Activated effector memory CD4-positive, alpha-beta T cell treated with anti-CD3 and anti-CD28 coated beads, Interleukin-2, amount 50 U/mL, for 16 hours (primary cell): ENCODE data around the gene SIK3.
A peak's percentile ranks its signal among the peaks of the same experiment; 100 is the strongest.

Experiments
- DNase-seq: peaks from one replicate; pipeline ENCODE4 v3.0.0-alpha.2; 2020

The SIK3 gene

GRCh38 chr11:116925050-116925449 is 173.2 kb downstream of the SIK3 start:
- DNase-seq, result peak; percentile 68

DNA sequence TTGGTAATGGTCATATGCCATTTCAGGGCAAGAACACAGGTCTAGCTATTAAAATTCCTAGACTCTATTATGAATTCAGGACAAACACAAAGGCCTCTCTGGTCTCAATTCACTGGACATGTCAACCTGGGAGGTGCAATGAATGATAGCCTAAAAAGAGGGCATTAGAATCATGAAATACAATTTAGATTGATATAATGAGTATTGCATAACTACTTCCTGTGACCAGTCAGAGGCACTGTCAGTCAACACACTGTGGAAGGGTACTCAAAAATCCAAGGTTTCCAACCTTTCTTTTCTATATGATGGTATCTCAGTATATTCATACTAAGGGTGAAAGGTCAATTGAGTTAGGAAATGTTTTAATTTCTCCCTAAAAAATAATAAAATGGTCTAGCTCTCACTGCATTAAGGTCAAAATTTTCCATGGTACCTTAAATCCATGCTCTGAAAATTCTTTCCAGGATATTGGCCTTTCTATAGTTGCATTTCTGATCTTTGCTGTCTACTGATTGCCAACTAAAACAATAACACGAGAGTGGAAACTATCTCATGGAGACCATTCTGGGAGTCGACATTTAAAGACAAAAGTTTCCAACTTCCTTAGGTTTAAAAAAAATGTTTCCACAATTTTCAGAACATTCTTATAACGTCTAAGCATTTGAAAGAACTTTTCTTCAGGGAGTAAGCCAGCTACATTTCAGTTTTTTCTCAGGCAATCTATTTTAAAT is 179.1 kb downstream of the SIK3 start:
- DNase-seq, result no peak

DNA sequence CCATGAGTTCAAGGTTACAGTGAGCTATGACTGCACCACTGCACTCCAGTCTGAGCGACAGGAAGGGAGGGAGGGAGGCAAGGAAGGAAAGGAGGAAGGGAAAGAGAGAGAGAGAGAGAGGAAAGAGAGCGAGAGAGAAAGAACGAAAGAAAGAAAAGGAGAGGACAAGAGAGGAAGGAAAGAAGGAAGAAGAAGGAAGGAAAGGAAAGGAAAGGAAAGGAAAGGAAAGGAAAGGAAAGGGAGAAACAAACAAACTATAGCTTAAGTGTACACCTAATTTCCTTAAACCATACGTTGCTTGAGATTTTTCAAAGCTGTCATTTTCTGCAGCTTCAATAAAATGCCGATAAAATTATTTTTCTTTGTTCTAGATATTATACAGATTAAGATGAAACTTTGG is 180.6 kb downstream of the SIK3 start:
- no peak for DNase-seq

DNA sequence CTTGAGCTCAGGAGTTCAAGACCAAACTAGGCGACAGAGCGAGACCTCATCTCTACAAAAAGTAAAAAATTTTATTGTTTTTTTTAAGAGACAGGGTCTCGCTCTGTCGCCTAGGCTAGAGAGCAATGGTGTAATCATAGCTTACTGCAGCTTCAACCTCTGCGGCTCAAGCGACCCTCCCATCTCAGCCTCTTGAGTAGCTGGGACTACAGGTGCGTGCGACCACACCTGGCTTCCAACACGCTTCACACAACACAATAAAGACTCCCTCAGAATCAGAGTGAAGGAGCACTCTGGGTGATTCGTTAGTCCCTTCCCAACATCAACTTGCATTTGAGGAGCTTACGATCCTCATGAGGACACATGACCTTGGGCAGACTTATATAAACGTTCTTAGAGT is 181.3 kb downstream of the SIK3 start:
- no peak for DNase-seq

DNA sequence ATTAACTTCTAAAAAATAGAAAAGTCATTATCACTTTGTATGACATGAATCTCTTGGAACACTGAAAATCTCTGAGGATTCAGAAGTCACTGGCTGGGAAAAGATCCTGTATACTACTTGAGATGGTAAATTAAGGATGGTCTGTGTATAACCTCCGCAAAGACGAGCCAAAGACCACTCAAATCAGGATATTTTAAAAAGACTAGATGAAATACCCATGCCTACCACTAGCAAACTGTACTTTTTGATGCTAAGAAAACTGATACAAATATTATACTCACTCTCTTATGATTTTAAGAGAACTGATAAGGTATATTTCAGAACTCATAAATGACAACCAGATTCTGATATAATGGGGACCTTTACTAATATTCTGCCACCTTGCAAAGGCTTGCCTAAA is 182.2 kb downstream of the SIK3 start:
- DNase-seq, result no peak

DNA sequence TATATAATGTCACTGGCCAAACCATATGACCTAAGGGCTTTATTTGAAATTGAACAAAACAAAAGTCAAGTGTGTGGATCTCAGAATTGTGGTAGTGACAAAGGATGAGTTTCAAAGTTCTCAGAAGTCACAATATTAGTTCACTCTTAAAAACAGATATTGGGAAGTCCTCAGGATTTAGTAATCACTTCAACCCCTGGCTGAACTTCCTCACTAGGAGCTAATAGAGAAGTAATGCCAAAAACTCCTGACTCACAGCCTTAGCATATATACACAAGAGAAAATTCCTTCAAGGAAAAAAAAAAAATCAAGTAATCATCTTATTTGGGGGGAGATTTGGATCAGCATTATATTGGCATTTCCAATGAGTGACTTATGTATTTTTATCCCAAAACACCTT is 185.2 kb downstream of the SIK3 start:
- no peak for DNase-seq

GRCh38 chr11:116911976-116912734 is 186.1 kb downstream of the SIK3 start:
- DNase-seq, result no peak

GRCh38 chr11:116910847-116911246 is 187.4 kb downstream of the SIK3 start:
- DNase-seq, result no peak

GRCh38 chr11:116910378-116910777 is 187.8 kb downstream of the SIK3 start:
- DNase-seq, result no peak

- DNase-seq, result no peak
These were observed 189.0 kb downstream of the SIK3 start for GRCh38 chr11:116909245-116909644.

GRCh38 chr11:116906479-116906878 is 191.7 kb downstream of the SIK3 start:
- no peak for DNase-seq

DNA sequence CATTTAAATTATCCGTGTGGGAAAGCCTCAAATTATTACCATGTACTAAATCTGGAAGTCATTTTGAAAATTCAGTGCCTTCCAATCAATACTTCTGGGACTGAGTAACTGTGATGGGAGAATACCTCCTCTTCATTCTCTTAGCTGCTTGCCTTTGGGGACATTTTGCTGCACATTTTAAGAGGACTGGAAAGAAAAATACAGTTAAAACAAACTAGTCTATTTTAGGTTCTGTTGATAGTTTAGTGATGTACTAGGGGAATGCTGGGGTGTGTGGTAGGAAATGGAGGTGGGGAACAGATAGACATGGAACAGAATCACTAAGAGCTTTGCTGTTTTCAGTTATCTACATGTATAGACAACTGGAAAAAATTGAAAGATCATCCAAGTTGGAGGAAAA is 195.1 kb downstream of the SIK3 start:
- DNase-seq, result no peak

DNA sequence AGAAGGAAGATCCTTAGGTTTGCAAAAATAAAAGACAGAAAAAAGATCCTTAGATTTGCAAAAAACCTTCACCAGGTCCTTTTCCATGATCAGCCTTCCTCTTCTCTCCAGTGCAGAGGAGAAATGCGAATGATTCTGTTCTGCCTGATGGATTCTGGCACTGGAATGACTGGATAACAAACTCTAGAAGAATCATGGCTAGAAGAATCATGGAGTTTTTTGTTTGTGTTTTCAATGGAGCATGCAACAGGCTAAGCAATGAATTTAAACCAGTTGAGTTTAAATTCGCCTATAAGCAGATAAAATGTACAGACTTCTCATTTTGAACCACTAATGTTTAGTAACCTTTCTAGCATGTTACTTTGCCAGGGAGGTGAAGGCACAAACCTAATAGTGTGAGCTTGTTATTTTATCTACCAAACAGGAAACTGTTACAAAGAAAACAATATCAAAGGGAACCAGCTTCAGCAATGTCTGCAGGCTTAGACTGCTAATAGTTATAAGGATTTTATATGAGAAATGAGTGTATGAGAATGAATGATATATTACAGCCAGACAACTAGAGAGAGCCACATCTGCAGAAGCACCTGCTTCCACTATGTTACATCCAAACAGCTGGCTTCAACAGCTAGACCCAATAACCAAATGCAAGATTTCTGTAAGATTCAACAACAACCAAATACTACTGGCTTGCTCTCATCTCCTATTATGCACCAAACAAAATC is 196.1 kb downstream of the SIK3 start:
- no peak for DNase-seq

DNA sequence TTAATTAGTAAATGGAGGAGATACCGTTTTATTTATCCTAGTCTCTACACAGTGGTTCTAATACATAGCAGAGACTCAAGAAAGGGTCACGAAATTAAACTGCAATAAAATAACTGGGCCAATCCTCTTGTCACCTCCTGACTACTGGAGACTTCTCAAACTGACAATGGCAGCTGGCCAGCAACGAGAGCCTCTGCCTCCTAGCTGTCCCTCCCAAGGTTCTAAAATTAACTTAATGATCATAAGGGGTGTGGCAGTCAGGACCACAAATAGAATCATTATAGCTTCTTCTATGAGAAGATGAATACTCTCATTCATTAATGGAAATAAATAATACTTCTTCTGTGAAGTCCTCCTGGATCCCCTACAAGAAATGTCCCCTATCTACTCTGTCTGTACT is 197.0 kb downstream of the SIK3 start:
- DNase-seq, result no peak

DNA sequence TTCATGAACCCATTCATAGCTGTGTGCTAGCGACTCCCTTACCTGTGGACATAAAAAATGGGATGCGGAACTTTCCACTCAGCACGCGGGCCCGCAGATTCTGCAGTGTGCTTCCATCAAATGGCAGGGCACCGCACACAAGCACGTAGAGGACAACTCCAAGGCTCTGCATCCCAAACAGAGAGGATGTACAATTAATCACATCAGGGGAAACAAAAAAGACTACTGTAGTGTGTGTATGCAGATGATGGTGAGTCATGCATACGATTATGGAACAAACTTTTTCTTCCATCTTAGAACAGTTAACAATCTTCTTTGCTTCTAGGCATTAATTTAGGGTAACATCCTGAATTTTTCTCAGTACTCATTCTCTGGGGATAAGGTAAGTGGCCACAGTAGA is 202.0 kb downstream of the SIK3 start:
- no peak for DNase-seq

DNA sequence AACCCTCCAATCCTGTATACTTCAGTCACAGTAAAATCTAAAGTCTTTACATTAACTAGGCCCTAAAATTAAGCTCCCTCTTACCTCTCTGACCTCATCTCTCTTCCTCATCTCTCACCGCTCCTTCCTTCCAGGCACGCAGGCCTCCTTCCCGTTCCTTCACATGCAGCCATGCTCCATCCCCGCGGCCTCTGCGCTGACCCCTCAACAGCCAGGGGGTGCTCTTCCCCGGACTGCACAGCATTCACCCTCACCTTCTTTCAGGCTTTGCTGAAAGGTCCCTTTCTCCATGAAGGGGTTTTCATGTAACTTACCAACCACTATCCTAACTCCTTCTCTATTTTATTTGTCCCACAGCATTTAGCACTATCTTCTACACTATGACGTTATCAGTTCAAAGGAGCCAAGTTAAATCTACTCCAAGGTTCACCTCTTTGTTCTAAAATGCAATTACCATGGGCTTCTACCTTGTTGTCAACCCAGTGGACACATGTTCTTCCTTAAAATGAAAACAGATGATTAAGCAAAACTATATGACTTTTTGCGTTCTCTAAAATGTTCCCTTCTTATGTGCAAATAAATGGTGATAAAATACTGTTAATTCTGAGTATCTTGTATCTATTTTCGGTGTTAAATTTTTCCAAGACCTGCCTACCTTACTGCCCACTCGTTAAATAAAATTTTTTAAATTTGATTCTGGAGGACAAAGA is 203.0 kb downstream of the SIK3 start:
- no peak for DNase-seq

DNA sequence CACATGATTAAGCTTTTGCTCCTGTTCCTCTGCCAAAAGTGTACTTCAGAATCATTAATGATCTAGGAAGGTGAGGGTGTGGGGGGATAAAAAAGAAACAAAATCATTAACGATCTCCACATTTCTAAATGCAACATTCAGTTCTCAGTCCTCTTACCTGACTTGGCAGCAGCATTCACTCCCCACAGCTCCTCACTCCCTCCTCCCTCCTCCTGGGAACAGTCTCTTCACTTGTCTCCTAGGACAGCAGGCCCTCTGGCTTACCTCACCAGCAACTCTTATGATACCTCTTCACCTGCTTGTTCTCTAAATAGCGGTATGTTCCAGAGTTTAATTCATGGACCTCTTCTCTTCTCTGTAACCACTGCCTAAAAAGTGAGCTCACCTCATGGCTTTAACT is 204.3 kb downstream of the SIK3 start:
- no peak for DNase-seq

GRCh38 chr11:116893437-116893836 is 204.8 kb downstream of the SIK3 start:
- no peak for DNase-seq

DNA sequence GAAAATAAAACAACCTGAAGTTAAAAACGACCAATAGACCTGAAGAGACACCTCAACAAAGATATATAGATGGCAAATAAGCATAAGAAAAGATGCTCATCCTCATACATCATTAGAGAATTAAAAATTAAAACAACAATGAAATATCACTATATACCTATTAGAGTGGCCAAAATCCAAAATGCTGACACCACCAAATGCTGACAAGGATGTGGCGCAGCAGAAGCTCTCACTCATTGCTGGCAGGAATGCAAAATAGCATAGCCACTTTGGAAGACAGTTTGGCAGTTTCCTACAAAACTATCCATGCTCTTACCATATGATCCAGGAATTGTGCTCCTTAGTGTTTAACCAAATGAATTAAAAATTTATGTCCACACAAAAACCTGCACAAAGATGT is 205.9 kb downstream of the SIK3 start:
- no peak for DNase-seq

GRCh38 chr11:116891746-116892145 is 206.5 kb downstream of the SIK3 start:
- DNase-seq, result no peak

DNA sequence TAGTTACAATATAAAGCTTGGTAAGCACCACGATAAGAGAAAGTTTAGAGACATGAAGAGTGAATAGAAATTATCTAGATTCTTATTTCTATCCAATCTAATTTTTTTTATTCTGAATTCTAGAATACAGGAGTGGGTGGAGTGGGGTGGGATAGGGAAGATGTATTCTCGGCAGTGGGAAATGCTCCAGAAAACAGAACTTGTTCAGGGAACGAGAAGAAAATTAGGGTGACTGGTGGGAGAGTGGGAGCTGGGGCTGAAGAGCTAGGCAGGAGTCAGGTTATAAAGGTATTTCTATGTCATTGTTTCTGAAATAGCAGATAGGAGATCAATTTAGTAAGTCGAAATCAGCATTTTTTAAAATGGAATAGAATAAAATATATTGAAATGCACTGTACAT is 207.6 kb downstream of the SIK3 start:
- DNase-seq, result no peak

DNA sequence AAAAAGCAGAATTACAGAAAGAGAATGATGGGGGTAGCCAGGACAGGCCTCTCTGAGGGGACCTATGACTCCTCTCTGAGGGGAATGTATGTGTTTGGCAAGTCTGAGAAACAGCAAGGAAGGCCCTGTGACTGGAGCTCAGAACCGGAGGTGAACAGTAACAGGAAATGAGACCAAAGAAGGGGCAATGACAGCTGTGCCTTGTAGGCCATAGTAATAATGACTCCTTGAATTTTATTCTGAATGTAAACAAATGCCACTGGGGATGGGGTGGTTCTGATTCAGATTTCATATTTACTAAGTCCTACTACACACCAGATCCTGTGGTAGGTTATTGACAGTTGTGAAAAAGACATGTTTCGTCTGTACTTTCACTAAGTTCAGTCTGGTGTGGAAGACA is 208.0 kb downstream of the SIK3 start:
- DNase-seq, result no peak

DNA sequence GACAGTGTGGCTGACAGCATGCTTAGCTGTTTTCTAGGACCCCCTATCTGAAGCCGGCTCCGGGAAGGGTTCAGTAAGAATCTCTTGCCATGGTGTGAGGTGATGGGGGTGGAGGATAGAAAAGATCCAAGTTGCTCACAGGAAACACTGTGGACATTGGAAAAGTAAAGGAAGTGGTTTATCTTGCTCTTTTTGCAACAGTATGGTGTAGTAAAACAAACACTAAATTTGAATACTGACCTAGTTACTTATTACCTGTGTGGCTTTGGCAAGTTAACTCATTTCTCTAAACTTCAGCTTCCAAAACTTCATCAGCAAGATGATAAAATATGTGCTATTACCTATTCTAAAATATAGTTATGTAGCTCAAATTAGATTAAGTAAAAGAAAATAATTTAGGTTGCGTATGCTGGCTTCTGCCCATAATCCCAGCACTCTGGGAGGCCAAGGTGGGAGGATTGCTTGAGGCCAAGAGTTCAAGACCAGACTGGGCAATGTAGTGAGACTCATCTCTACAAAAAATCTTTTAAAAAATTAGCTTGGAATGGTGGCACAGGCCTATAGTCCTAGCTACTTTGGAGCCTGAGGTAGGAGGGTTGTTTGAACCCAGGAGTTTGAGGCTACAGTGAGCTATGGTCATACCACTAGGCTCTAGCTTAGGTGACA is 209.2 kb downstream of the SIK3 start:
- no peak for DNase-seq
